Right atrium auricular region (tissue), 2 donors: ENCODE results near the gene PLA2G2F. TPM values are rescaled to one million over a fixed set of nuclear protein-coding genes. Genes with fewer than 3 reads are reported as not detected.

Experiments used
- DNase-seq: peaks from one replicate; pipeline ENCODE4 v3.0.0-alpha.2; 2019; ENCODE audit warnings: low spot score
- H3K27ac ChIP-seq, 2 donors: fragments of 200-600 bp; sonication (generic); 1 replicate in 1 of 2; 2 replicates in 1 of 2; pipeline ENCODE4 v1.5.1; 2016 to 2019
- H3K27me3 ChIP-seq, 2 donors: fragments of 200-600 bp; sonication (generic); one replicate each; pipeline versions ENCODE4 v1.5.1 to v1.6.0; 2017 to 2019
- H3K36me3 ChIP-seq: fragments of 200-600 bp; sonication (generic); one replicate; pipeline ENCODE4 v1.5.1; 2016
- H3K4me1 ChIP-seq, 2 donors: fragments of 200-600 bp; sonication (generic); one replicate each; pipeline versions ENCODE4 v1.5.1 to v1.6.0; 2017 to 2019
- H3K4me3 ChIP-seq, 2 donors: fragments of 200-600 bp; sonication (generic); 1 replicate in 1 of 2; 2 replicates in 1 of 2; pipeline ENCODE4 v1.5.1; 2017 to 2019; ENCODE audit warnings: mild to moderate bottlenecking in 1 of 2, moderate library complexity in 1 of 2
- H3K9me3 ChIP-seq, 2 donors: fragments of 200-600 bp; sonication (generic); one replicate each; pipeline ENCODE4 v1.5.1; 2019
- total RNA-seq, 2 donors: library from RNA; depleted of rRNA; stranded (reverse); fragments of >200 nt; gene quantifications; one replicate each; pipeline ENCODE4 v1.1.0, GENCODE V29; 2016
- TF ChIP-seq, protein P1 (sequence below), 2 donors: fragments of 200-600 bp; sonication (generic); IDR thresholded peaks; one replicate each; pipeline ENCODE4 v1.5.1; 2019; ENCODE audit warnings: antibody characterized with exemption in 2 of 2

The PLA2G2F gene
- total RNA-seq, 2 donors from 2014 or later, result not detected

DNA sequence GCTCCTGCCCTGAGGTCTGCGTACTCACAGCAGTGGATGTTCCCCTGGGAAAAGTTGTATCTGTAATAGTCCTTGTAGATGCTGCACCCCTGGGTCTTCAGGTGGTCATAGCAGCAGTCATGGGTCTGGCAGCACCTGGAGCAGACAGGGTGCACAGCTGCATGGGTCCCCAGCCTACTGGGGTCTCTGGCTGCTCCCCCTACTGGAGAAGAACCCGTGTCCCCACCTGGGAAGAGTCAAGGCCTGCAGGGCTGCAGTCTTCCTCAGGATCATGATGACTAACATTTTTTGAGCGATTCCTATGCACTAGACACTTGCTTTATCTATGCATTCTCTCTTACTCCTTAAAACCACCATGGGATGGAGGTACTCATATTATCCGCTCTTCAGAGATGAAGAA is 23.6 kb upstream of the PLA2G2F start:
- Histone ChIP-seq H3K4me1 (no peaks in the 10 kb centered on the region), H3K27me3 (no peaks in the 10 kb centered on the region), H3K4me3 (no peak overlapping the region), H3K27ac (no peak overlapping the region), H3K36me3 (no peaks in the 10 kb centered on the region), H3K9me3 (no peaks in the 10 kb centered on the region)
- DNase-seq, result no peak
- TF ChIP-seq, protein P1, sequence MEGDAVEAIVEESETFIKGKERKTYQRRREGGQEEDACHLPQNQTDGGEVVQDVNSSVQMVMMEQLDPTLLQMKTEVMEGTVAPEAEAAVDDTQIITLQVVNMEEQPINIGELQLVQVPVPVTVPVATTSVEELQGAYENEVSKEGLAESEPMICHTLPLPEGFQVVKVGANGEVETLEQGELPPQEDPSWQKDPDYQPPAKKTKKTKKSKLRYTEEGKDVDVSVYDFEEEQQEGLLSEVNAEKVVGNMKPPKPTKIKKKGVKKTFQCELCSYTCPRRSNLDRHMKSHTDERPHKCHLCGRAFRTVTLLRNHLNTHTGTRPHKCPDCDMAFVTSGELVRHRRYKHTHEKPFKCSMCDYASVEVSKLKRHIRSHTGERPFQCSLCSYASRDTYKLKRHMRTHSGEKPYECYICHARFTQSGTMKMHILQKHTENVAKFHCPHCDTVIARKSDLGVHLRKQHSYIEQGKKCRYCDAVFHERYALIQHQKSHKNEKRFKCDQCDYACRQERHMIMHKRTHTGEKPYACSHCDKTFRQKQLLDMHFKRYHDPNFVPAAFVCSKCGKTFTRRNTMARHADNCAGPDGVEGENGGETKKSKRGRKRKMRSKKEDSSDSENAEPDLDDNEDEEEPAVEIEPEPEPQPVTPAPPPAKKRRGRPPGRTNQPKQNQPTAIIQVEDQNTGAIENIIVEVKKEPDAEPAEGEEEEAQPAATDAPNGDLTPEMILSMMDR (IDR thresholded peaks at IDR 0.05), result no peak

DNA sequence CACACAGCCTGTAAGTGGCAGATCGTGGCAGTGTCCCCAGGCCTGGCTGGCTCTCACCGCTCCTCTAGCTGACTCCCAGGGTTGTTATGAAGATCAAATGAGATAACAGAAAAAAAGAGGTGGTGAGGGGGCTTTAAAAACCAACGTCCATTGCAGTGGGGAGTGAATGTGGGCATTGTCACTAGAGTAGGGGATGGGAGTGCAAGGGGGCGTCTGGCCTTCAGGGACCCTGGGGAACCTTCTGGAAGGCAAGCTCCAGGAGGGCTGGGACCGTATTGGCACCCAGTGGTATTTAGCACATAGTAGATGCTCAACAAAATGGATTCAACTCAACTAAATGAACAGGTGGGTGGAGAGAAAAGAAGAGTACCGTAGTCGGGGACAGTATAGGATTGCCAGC is 23.2 kb upstream of the PLA2G2F start:
- H3K4me3 ChIP-seq, result no peak overlapping the region
- no peaks in the 10 kb centered on the region for H3K9me3 ChIP-seq
- no peak overlapping the region for H3K27ac ChIP-seq
- no peaks in the 10 kb centered on the region for H3K27me3 ChIP-seq
- H3K36me3 ChIP-seq, result no peaks in the 10 kb centered on the region
- DNase-seq, result no peak
- TF ChIP-seq, protein P1 (IDR thresholded peaks at IDR 0.05), result no peak
- no peaks in the 10 kb centered on the region for H3K4me1 ChIP-seq

DNA sequence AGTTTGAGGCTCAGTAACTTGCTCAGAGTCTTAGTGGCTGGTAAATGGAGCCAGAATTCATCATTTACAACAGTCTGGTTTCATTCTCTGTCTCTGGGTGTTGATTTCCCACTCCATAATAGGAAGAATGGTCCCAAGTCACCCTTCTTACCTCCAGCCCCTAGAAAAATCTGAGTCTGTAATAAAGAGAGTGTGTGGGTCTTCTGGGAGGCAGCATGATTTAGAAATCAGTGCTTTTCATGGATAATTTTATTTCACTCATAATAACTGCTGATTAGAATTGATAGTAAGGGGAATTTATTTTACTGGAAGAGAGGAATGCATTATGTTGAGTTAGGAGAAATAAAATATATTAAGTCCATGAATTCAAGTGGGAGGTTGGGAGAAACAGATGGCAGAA is 21.9 kb upstream of the PLA2G2F start:
- no peak for DNase-seq
- TF ChIP-seq, protein P1 (IDR thresholded peaks at IDR 0.05), result no peak
- no peaks in the 10 kb centered on the region for H3K27me3 ChIP-seq
- H3K4me3 ChIP-seq, result no peak overlapping the region
- H3K27ac ChIP-seq, result no peak overlapping the region
- H3K36me3 ChIP-seq, result no peaks in the 10 kb centered on the region
- H3K4me1 ChIP-seq, result no peaks in the 10 kb centered on the region
- no peaks in the 10 kb centered on the region for H3K9me3 ChIP-seq

DNA sequence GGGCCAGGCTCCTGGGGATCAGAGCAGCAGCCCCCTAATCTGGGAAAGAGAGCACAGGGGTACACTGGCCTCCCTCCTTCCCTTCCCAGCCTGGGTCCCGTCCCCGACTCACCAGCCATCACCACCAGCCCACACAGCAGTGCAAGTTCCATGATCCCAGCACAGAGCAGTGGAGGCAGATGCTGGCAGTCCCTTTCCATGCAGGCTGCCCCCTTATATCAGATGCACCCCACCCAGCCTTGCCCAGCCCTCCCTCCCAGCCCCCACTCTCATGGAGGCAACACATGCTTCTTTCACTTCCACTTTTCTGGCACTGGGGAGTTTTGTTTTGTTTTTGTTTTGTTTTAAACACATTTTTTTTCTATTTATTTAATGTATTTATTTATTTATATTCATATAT is 19.8 kb upstream of the PLA2G2F start, which contains the start of gene PLA2G2D:
PLA2G2D (minus strand) TSS at position 190 of the 400 bp plus-strand sequence; CDS start at position 152, 38 bp downstream.
- TF ChIP-seq, protein P1 (IDR thresholded peaks at IDR 0.05), result no peak
- no peak for DNase-seq
- Histone ChIP-seq H3K9me3 (no peaks in the 10 kb centered on the region), H3K4me3 (no peak within 1 kb of the TSS), H3K36me3 (no peaks in the 10 kb centered on the region), H3K27me3 (no peaks in the 10 kb centered on the region), H3K4me1 (peaks cover 0 to 6% of the 10 kb centered on the region in 2 donors), H3K27ac (no peak within 1 kb of the TSS)

DNA sequence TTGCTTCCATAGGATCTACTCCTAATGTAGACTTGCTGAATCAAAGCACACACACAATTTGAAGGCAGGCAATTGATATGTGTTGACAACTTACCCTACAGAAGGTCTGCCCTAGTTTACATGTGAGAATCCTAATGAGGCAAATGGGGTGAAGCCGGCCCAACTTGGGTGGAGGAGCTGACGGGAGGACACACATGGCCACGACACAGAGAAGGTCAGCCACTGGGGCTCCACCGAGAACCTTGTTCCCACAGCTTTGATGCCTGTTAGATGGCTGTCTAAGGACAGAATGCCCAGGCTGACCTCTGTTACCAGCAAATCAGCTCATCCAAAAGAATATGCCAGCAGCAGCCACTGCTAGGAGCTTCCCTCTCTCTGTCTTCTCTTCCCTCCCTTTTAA is 18.3 kb upstream of the PLA2G2F start:
- Histone ChIP-seq H3K36me3 (no peaks in the 10 kb centered on the region), H3K27me3 (no peaks in the 10 kb centered on the region), H3K27ac (no peak overlapping the region), H3K4me1 (peaks cover 0 to 12% of the 10 kb centered on the region in 2 donors), H3K4me3 (no peak overlapping the region), H3K9me3 (no peaks in the 10 kb centered on the region)
- no peak for DNase-seq
- TF ChIP-seq, protein P1 (IDR thresholded peaks at IDR 0.05), result no peak

DNA sequence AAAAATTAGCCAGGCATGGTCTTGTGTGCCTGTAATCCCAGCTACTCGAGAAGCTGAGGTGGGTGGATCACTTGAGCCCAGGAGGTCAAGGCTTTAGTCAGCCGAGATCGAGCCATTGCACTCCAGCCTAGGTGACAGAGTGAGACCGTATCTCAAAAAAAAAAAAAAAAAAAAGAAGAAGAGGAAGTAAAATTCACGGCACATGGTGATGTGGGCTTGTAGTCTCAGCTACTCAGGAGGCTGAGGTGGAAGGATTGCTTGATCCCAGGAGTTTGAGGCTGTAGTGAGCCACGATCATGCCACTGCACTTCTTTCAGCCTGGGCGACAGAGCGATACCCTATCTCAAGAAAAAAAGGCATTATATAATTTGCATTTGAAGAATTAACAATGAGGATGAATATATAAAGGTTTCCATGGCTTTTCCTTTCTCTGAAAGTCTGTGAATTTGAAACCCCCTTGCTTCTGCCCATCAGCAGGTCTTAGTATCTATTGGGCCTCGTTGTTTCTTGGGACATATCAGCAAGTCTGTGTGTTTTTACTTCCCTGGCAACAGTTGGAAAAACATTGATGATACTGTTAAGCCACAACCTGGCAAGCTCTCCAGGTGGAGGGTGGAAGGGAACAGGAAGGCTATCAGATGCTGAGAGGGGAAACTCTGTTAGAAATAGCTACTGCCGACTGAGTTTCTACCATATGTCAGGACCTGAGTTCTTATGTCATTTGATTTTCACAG is 15.2 kb upstream of the PLA2G2F start:
- TF ChIP-seq, protein P1 (IDR thresholded peaks at IDR 0.05), result no peak

More for the DNA sequence above, 15.2 kb upstream of the PLA2G2F start:
- H3K27me3 ChIP-seq, result no peaks in the 10 kb centered on the region
- H3K4me3 ChIP-seq, result no peak overlapping the region
- no peak overlapping the region for H3K27ac ChIP-seq
- H3K9me3 ChIP-seq, result no peaks in the 10 kb centered on the region
- peaks cover 0 to 12% of the 10 kb centered on the region in 2 donors for H3K4me1 ChIP-seq
- DNase-seq, result no peak
- H3K36me3 ChIP-seq, result no peaks in the 10 kb centered on the region
